HEK293T (cell line): ENCODE data around the gene NRG2.

Experiments
- CTCF ChIA-PET: fragments of 350-600 bp; formaldehyde crosslinking; extraction: SDS; loops from one replicate; lab custom pipeline; 2021; ENCODE audit warnings: antibody characterized with exemption, inconsistent platforms; lab: Yijun Ruan, JAX
- POLR2A ChIA-PET: fragments of 350-600 bp; formaldehyde crosslinking; extraction: SDS; loops from one replicate; lab custom pipeline; 2020; ENCODE audit warnings: antibody characterized with exemption, inconsistent platforms; lab: Yijun Ruan, JAX
- DNase-seq: peaks from one replicate; pipeline ENCODE4 v3.0.0; 2012; ENCODE audit warnings: mixed read lengths; ENCODE audit errors: extremely low spot score
- ARNT ChIP-seq: fragments of 450-650 bp; IDR thresholded peaks from 2 replicates; pipeline ENCODE4 v1.6.1; 2017; ENCODE audit warnings: mild to moderate bottlenecking
- BHLHE40 ChIP-seq: fragments of 450-650 bp; IDR thresholded peaks from 2 replicates; pipeline ENCODE4 v1.6.1; 2016; ENCODE audit warnings: mild to moderate bottlenecking, moderate library complexity, borderline replicate concordance
- CTBP1 ChIP-seq: fragments of 450-650 bp; IDR thresholded peaks from 2 replicates; pipeline ENCODE4 v1.6.1; 2016; ENCODE audit warnings: borderline replicate concordance
- ELF4 ChIP-seq: fragments of 450-650 bp; IDR thresholded peaks from 2 replicates; pipeline ENCODE4 v1.6.1; 2017; ENCODE audit warnings: antibody characterized with exemption
- FOXA1 ChIP-seq: fragments of 450-650 bp; IDR thresholded peaks from 2 replicates; pipeline ENCODE4 v1.6.1; 2016; ENCODE audit warnings: mild to moderate bottlenecking
- FOXK2 ChIP-seq: fragments of 450-650 bp; IDR thresholded peaks from 2 replicates; pipeline ENCODE4 v1.6.1; 2016; ENCODE audit warnings: mild to moderate bottlenecking
- FOXM1 ChIP-seq: fragments of 450-650 bp; IDR thresholded peaks from 2 replicates; pipeline ENCODE4 v1.6.1; 2017; ENCODE audit warnings: mild to moderate bottlenecking, borderline replicate concordance
- HDGF ChIP-seq: fragments of 450-650 bp; IDR thresholded peaks from 2 replicates; pipeline ENCODE4 v1.6.1; 2017; ENCODE audit warnings: antibody characterized with exemption, borderline replicate concordance
- L3MBTL2 ChIP-seq: fragments of 450-650 bp; conservative IDR thresholded peaks from 2 replicates; pipeline ENCODE4 v1.6.1; 2016; ENCODE audit warnings: mild to moderate bottlenecking
- LEF1 ChIP-seq: fragments of 450-650 bp; IDR thresholded peaks from 2 replicates; pipeline ENCODE4 v1.6.1; 2017; ENCODE audit warnings: mild to moderate bottlenecking, borderline replicate concordance
- NFRKB ChIP-seq: fragments of 450-650 bp; IDR thresholded peaks from 2 replicates; pipeline ENCODE4 v1.6.1; 2016; ENCODE audit warnings: mild to moderate bottlenecking, moderate library complexity
- PKNOX1 ChIP-seq: fragments of 450-650 bp; IDR thresholded peaks from 2 replicates; pipeline ENCODE4 v1.6.1; 2016
- SP1 ChIP-seq: fragments of 450-650 bp; IDR thresholded peaks from 2 replicates; pipeline ENCODE4 v1.6.1; 2017
- SUZ12 ChIP-seq: fragments of 450-650 bp; IDR thresholded peaks from 2 replicates; pipeline ENCODE4 v1.6.1; 2016; ENCODE audit warnings: mild to moderate bottlenecking
- TARDBP ChIP-seq: fragments of 450-650 bp; IDR thresholded peaks from 2 replicates; pipeline ENCODE4 v1.6.1; 2016
- ZNF384 ChIP-seq: fragments of 450-650 bp; IDR thresholded peaks from 2 replicates; pipeline ENCODE4 v1.6.1; 2016

Gene NRG2

GRCh38 chr5:139961435-139962157 is 81.5 kb downstream of the NRG2 start:
- POLR2A ChIA-PET = interaction anchor here (0.7 kb wide), 1 partner anchor 79 kb away, joined by 3 read pairs; no protein-coding TSS in a partner anchor
- CTCF ChIA-PET = interaction anchor here (0.7 to 0.9 kb wide), 2 partner anchors 82 to 196 kb away, joined by 3 to 4 read pairs; no protein-coding TSS in a partner anchor
- TF ChIP-seq SP1 (no peak), FOXK2 (no peak), L3MBTL2 (no peak), ARNT (no peak), ELF4 (no peak), NFRKB (no peak), FOXM1 (no peak), SUZ12 (no peak), LEF1 (no peak), HDGF (no peak), CTBP1 (no peak)
- no peak for DNase-seq

GRCh38 chr5:139960723-139961383 is 82.2 kb downstream of the NRG2 start:
- DNase-seq = no peak
- TF ChIP-seq FOXM1 (no peak), PKNOX1 (no peak)
- ChIA-PET POLR2A (no interaction called here), CTCF (interaction anchor here (0.9 kb wide), 1 partner anchor 83 kb away, joined by 4 read pairs; no protein-coding TSS in a partner anchor)

- no peak for DNase-seq
- ChIA-PET CTCF (interaction anchor here (0.5 kb wide), 1 partner anchor 138 kb away, joined by 3 read pairs; no protein-coding TSS in a partner anchor), POLR2A (no interaction called here)
- TF ChIP-seq BHLHE40 = no peak
- no peak for TF ChIP-seq ARNT
- TF ChIP-seq ELF4 = no peak
- TF ChIP-seq PKNOX1 = no peak
- no peak for TF ChIP-seq FOXA1
- TF ChIP-seq SUZ12 = no peak
- no peak for TF ChIP-seq FOXM1
- no peak for TF ChIP-seq NFRKB
- TF ChIP-seq L3MBTL2 = no peak
- TF ChIP-seq SP1 = no peak
- no peak for TF ChIP-seq CTBP1
- no peak for TF ChIP-seq HDGF
- no peak for TF ChIP-seq TARDBP
- TF ChIP-seq ZNF384 = no peak
- TF ChIP-seq FOXK2 = no peak
Measured at GRCh38 chr5:139958432-139959148, 84.5 kb downstream of the NRG2 start.

GRCh38 chr5:139956342-139956741 is 86.8 kb downstream of the NRG2 start:
- POLR2A ChIA-PET = no interaction called here
- DNase-seq = no peak
- CTCF ChIA-PET = interaction anchor here (0.6 to 3.3 kb wide), 4 partner anchors 12 to 190 kb away, joined by 3 to 23 read pairs (median 3); no protein-coding TSS in a partner anchor
- TF ChIP-seq NFRKB = no peak
- no peak for TF ChIP-seq LEF1
- no peak for TF ChIP-seq SUZ12
- no peak for TF ChIP-seq BHLHE40
- TF ChIP-seq HDGF = no peak
- no peak for TF ChIP-seq L3MBTL2

GRCh38 chr5:139955616-139956273 is 87.4 kb downstream of the NRG2 start:
- 0 out of 2 replicates have a peak, but pooled peaks have one; percentile 9 for TF ChIP-seq L3MBTL2
- TF ChIP-seq CTBP1 = no peak
- peak; percentile 69 for DNase-seq
- CTCF ChIA-PET = interaction anchor here (1.0 to 3.3 kb wide), 4 partner anchors 13 to 167 kb away, joined by 3 to 23 read pairs (median 4); no protein-coding TSS in a partner anchor
- POLR2A ChIA-PET = no interaction called here

GRCh38 chr5:139955053-139955605 is 88.0 kb downstream of the NRG2 start:
- TF ChIP-seq L3MBTL2 (no peak), HDGF (no peak), CTBP1 (no peak), NFRKB (no peak), TARDBP (no peak), PKNOX1 (no peak)
- no peak for DNase-seq
- POLR2A ChIA-PET = no interaction called here
- CTCF ChIA-PET = interaction anchor here (1.0 to 3.3 kb wide), 4 partner anchors 14 to 166 kb away, joined by 3 to 23 read pairs (median 4); no protein-coding TSS in a partner anchor
